Activated CD4-positive, alpha-beta T cell treated with anti-CD3 and anti-CD28 coated beads for 36 hours (primary cell): ENCODE results near the gene TRPM3. TPM values are rescaled to one million over a fixed set of nuclear protein-coding genes. Genes with fewer than 3 reads are reported as not detected.
"Not testable (repeated sequence)": the region's sequence is repeated elsewhere in the genome, so short reads cannot be mapped to it uniquely, and the experiment has no call there.

Experiments used
- ATAC-seq: fragments of 200-7000 bp; cut with Tn5 transposase; one replicate; pipeline ENCODE4 v1.10.0; 2021; ENCODE audit warnings: mild to moderate bottlenecking, moderate library complexity
- CTCF ChIA-PET: fragments of 350-600 bp; sonication (Branson Sonifier 250); formaldehyde crosslinking; loops from one replicate; lab custom pipeline; 2021; ENCODE audit warnings: antibody characterized with exemption; lab: Charles Lee
- POLR2A ChIA-PET: fragments of 350-600 bp; sonication (Branson Sonifier 250); formaldehyde crosslinking; loops from one replicate; lab custom pipeline; 2021; ENCODE audit warnings: antibody characterized with exemption, inconsistent platforms; lab: Charles Lee
- DNase-seq: peaks from one replicate; pipeline ENCODE4 v3.0.0-alpha.2; 2020
- H3K27ac Mint-ChIP-seq: one replicate; pipeline ENCODE4 v1.8.0; 2021; ENCODE audit warnings: mixed read lengths
- H3K27me3 Mint-ChIP-seq: one replicate; pipeline ENCODE4 v1.8.0; 2021; ENCODE audit warnings: mixed read lengths
- H3K36me3 Mint-ChIP-seq: one replicate; pipeline ENCODE4 v1.8.0; 2021; ENCODE audit warnings: low read depth, mixed read lengths
- H3K4me1 Mint-ChIP-seq: one replicate; pipeline ENCODE4 v1.8.0; 2021; ENCODE audit warnings: mixed read lengths
- H3K4me3 Mint-ChIP-seq: one replicate; pipeline ENCODE4 v1.8.0; 2021; ENCODE audit warnings: mild to moderate bottlenecking, moderate library complexity, mixed read lengths
- H3K9me3 Mint-ChIP-seq: one replicate; pipeline ENCODE4 v1.8.0; 2021; ENCODE audit warnings: low read depth, mixed read lengths
- intact Hi-C, 2 experiments: fragments of 100-400 bp; cut with DNase I in 1 of 2; cut with micrococcal nuclease in 1 of 2; formaldehyde crosslinking; loops; one replicate each; pipeline versions ENCODE4 v1.14.2 to v1.15.1; 2022 to 2024; cut with DNase I, micrococcal nuclease
- total RNA-seq, 2 experiments: library from RNA; stranded (reverse); gene quantifications; one replicate each; pipeline ENCODE4 v1.2.3, GENCODE V29; 2021

TRPM3 gene
- total RNA-seq, 2 experiments from 2014 or later: not detected

- CTCF ChIA-PET: interaction anchor here (0.5 kb wide), 1 partner anchor 410 kb away, joined by 3 read pairs; no protein-coding TSS in a partner anchor
- Mint-ChIP-seq H3K27me3 (peaks cover 6% of the 10 kb centered on the region), H3K36me3 (no peaks in the 10 kb centered on the region), H3K27ac (no peak overlapping the region), H3K9me3 (no peaks in the 10 kb centered on the region), H3K4me1 (no peaks in the 10 kb centered on the region), H3K4me3 (no peak overlapping the region)
- intact Hi-C loops: no loop called here
- no peak for ATAC-seq
- no peak for DNase-seq
- POLR2A ChIA-PET: no interaction called here
Observed at GRCh38 chr9:70747261-70747718, 374.1 kb downstream of the TRPM3 start.

GRCh38 chr9:70746760-70747159 lies 374.7 kb downstream of the TRPM3 start:
- Mint-ChIP-seq H3K4me1 (no peaks in the 10 kb centered on the region), H3K27me3 (peaks cover 6% of the 10 kb centered on the region), H3K4me3 (no peak overlapping the region), H3K9me3 (no peaks in the 10 kb centered on the region), H3K27ac (no peak overlapping the region), H3K36me3 (no peaks in the 10 kb centered on the region)
- intact Hi-C loops: no loop called here
- POLR2A ChIA-PET: no interaction called here
- DNase-seq (no peak), ATAC-seq (no peak)
- CTCF ChIA-PET: interaction anchor here (0.6 kb wide), 1 partner anchor 77 kb away, joined by 3 read pairs; no protein-coding TSS in a partner anchor

- DNase-seq (no peak), ATAC-seq (no peak)
- ChIA-PET CTCF (interaction anchor here (0.6 kb wide), 1 partner anchor 77 kb away, joined by 3 read pairs; no protein-coding TSS in a partner anchor), POLR2A (no interaction called here)
- Mint-ChIP-seq H3K27me3 (peaks cover 2% of the 10 kb centered on the region), H3K4me3 (no peak overlapping the region), H3K9me3 (no peaks in the 10 kb centered on the region), H3K36me3 (no peaks in the 10 kb centered on the region), H3K4me1 (no peaks in the 10 kb centered on the region), H3K27ac (no peak overlapping the region)
- intact Hi-C loops: no loop called here
Observed at GRCh38 chr9:70746316-70746715, 375.1 kb downstream of the TRPM3 start.

- POLR2A ChIA-PET, H3K27ac Mint-ChIP-seq, H3K4me1 Mint-ChIP-seq, DNase-seq, CTCF ChIA-PET, ATAC-seq, H3K36me3 Mint-ChIP-seq, H3K9me3 Mint-ChIP-seq, H3K4me3 Mint-ChIP-seq, intact Hi-C loops, H3K27me3 Mint-ChIP-seq: not testable (repeated sequence)
Observed at GRCh38 chr9:70724794-70725193, 396.6 kb downstream of the TRPM3 start.

GRCh38 chr9:70724025-70724424 lies 397.4 kb downstream of the TRPM3 start:
- CTCF ChIA-PET, H3K27me3 Mint-ChIP-seq, H3K4me1 Mint-ChIP-seq, H3K27ac Mint-ChIP-seq, H3K4me3 Mint-ChIP-seq, POLR2A ChIA-PET, DNase-seq, H3K36me3 Mint-ChIP-seq, ATAC-seq, H3K9me3 Mint-ChIP-seq, intact Hi-C loops: not testable (repeated sequence)

GRCh38 chr9:70706797-70707196 lies 414.6 kb downstream of the TRPM3 start:
- H3K4me1 Mint-ChIP-seq, H3K27me3 Mint-ChIP-seq, H3K9me3 Mint-ChIP-seq, H3K4me3 Mint-ChIP-seq, H3K27ac Mint-ChIP-seq, ATAC-seq, intact Hi-C loops, H3K36me3 Mint-ChIP-seq, POLR2A ChIA-PET, CTCF ChIA-PET, DNase-seq: not testable (repeated sequence)

- CTCF ChIA-PET: no interaction called here
- intact Hi-C loops: no loop called here
- no peaks in the 10 kb centered on the region for H3K36me3 Mint-ChIP-seq
- H3K27ac Mint-ChIP-seq: no peak overlapping the region
- no peak for DNase-seq
- no peaks in the 10 kb centered on the region for H3K27me3 Mint-ChIP-seq
- POLR2A ChIA-PET: no interaction called here
- H3K4me3 Mint-ChIP-seq: no peak overlapping the region
- H3K4me1 Mint-ChIP-seq: no peaks in the 10 kb centered on the region
- H3K9me3 Mint-ChIP-seq: no peaks in the 10 kb centered on the region
- no peak for ATAC-seq
Observed at GRCh38 chr9:70701163-70701562, 420.3 kb downstream of the TRPM3 start.

- ATAC-seq (no peak), DNase-seq (no peak)
- intact Hi-C loops: no loop called here
- CTCF ChIA-PET: interaction anchor here (0.7 kb wide), 1 partner anchor 359 kb away, joined by 3 read pairs; no protein-coding TSS in a partner anchor
- H3K4me1 Mint-ChIP-seq: no peaks in the 10 kb centered on the region
- H3K4me3 Mint-ChIP-seq: no peak overlapping the region
- no peaks in the 10 kb centered on the region for H3K9me3 Mint-ChIP-seq
- no peaks in the 10 kb centered on the region for H3K36me3 Mint-ChIP-seq
- H3K27me3 Mint-ChIP-seq: peaks cover 8% of the 10 kb centered on the region
- no peak overlapping the region for H3K27ac Mint-ChIP-seq
- POLR2A ChIA-PET: no interaction called here
Observed at GRCh38 chr9:70696694-70697335, 424.6 kb downstream of the TRPM3 start.

- intact Hi-C loops: no loop called here
- ChIA-PET POLR2A (no interaction called here), CTCF (interaction anchor here (0.6 kb wide), 1 partner anchor 355 kb away, joined by 3 read pairs; no protein-coding TSS in a partner anchor)
- Mint-ChIP-seq H3K9me3 (no peaks in the 10 kb centered on the region), H3K4me1 (no peaks in the 10 kb centered on the region), H3K4me3 (no peak overlapping the region), H3K27me3 (peaks cover 10% of the 10 kb centered on the region), H3K27ac (no peak overlapping the region), H3K36me3 (no peaks in the 10 kb centered on the region)
- ATAC-seq (no peak), DNase-seq (no peak)
Observed at GRCh38 chr9:70694758-70695157, 426.7 kb downstream of the TRPM3 start.

GRCh38 chr9:70693186-70693585 lies 428.2 kb downstream of the TRPM3 start:
- H3K27me3 Mint-ChIP-seq: peaks cover 14% of the 10 kb centered on the region
- no peaks in the 10 kb centered on the region for H3K9me3 Mint-ChIP-seq
- DNase-seq (no peak), ATAC-seq (no peak)
- no peaks in the 10 kb centered on the region for H3K4me1 Mint-ChIP-seq
- no peak overlapping the region for H3K4me3 Mint-ChIP-seq
- intact Hi-C loops: no loop called here
- H3K36me3 Mint-ChIP-seq: no peaks in the 10 kb centered on the region
- H3K27ac Mint-ChIP-seq: no peak overlapping the region
- POLR2A ChIA-PET: no interaction called here
- CTCF ChIA-PET: no interaction called here

GRCh38 chr9:70692431-70692830 lies 429.0 kb downstream of the TRPM3 start:
- intact Hi-C loops: no loop called here
- no peak for DNase-seq
- Mint-ChIP-seq H3K4me3 (no peak overlapping the region), H3K9me3 (no peaks in the 10 kb centered on the region), H3K4me1 (no peaks in the 10 kb centered on the region), H3K27me3 (peaks cover 15% of the 10 kb centered on the region), H3K36me3 (no peaks in the 10 kb centered on the region), H3K27ac (no peak overlapping the region)
- ChIA-PET POLR2A (no interaction called here), CTCF (no interaction called here)
- no peak for ATAC-seq

GRCh38 chr9:70688704-70689103 lies 432.7 kb downstream of the TRPM3 start:
- Mint-ChIP-seq H3K36me3 (no peaks in the 10 kb centered on the region), H3K9me3 (no peaks in the 10 kb centered on the region), H3K27ac (no peak overlapping the region)

More at GRCh38 chr9:70688704-70689103, 432.7 kb downstream of the TRPM3 start:
- H3K4me3 Mint-ChIP-seq: no peak overlapping the region
- POLR2A ChIA-PET: no interaction called here
- ATAC-seq (no peak), DNase-seq (no peak)
- intact Hi-C loops: no loop called here
- H3K27me3 Mint-ChIP-seq: peaks cover 9% of the 10 kb centered on the region
- H3K4me1 Mint-ChIP-seq: no peaks in the 10 kb centered on the region
- CTCF ChIA-PET: no interaction called here
